B cell (primary cell): ENCODE data around the gene TWNK. TPM values are rescaled to one million over a fixed set of nuclear protein-coding genes. Genes with fewer than 3 reads are reported as not detected.
A peak's percentile ranks its signal among the peaks of the same experiment; 100 is the strongest.

Source experiments
- ATAC-seq: fragments of 200-7000 bp; cut with Tn5 transposase; one replicate; pipeline ENCODE4 v1.10.0; 2021; ENCODE audit warnings: low read depth, mild to moderate bottlenecking, moderate number of reproducible peaks, moderate library complexity
- CTCF ChIA-PET: fragments of 350-600 bp; sonication (Branson Sonifier 250); formaldehyde crosslinking; loops from one replicate; lab custom pipeline; 2021; ENCODE audit warnings: antibody characterized with exemption, inconsistent platforms; lab: Charles Lee
- POLR2A ChIA-PET: fragments of 350-600 bp; sonication (Branson Sonifier 250); formaldehyde crosslinking; loops from one replicate; lab custom pipeline; 2021; ENCODE audit warnings: antibody characterized with exemption; lab: Charles Lee
- DNase-seq: peaks from one replicate; pipeline ENCODE4 v3.0.0; 2013
- H2AFZ ChIP-seq: 2 replicates; pipeline ENCODE4 v1.6.1; 2012; ENCODE audit warnings: mild to moderate bottlenecking, low read depth, low read length; ENCODE audit not compliant: insufficient read depth, poor library complexity, severe bottlenecking
- H3K27ac ChIP-seq, 2 donors: 1 replicate in 1 of 2; 2 replicates in 1 of 2; pipeline ENCODE4 v1.5.1; 2012 to 2013; ENCODE audit warnings: low read length in 2 of 2, mild to moderate bottlenecking in 2 of 2, moderate library complexity in 1 of 2
- H3K27me3 ChIP-seq, 4 experiments: fragments of 200-600 bp in 1 of 4; sonication (generic) in 1 of 4; replicated peaks in 1 of 4; 1 replicate in 2 of 4; 2 replicates in 2 of 4; pipeline versions ENCODE4 v1.6.1 to v1.7.0; 2013 to 2016; ENCODE audit warnings: low read length in 3 of 4, mild to moderate bottlenecking in 2 of 4, mixed read lengths in 1 of 4, moderate library complexity in 1 of 4; ENCODE audit not compliant: insufficient read depth in 4 of 4, control insufficient read depth in 3 of 4; ENCODE audit errors: control extremely low read depth in 1 of 4
- H3K36me3 ChIP-seq, 2 experiments: replicated peaks in 1 of 2; 1 replicate in 1 of 2; 2 replicates in 1 of 2; pipeline versions ENCODE4 v1.6.1 to v1.7.1; 2013; ENCODE audit warnings: low read length in 1 of 2; ENCODE audit not compliant: insufficient read depth in 2 of 2, control insufficient read depth in 1 of 2; ENCODE audit errors: control extremely low read depth in 1 of 2, extremely low read depth in 1 of 2
- H3K4me1 ChIP-seq, 2 donors: fragments of 200-600 bp in 1 of 2; sonication (generic) in 1 of 2; 1 replicate in 1 of 2; 2 replicates in 1 of 2; pipeline versions ENCODE4 v1.5.1 to v1.6.1; 2013 to 2017; ENCODE audit warnings: low read length in 2 of 2; ENCODE audit not compliant: control insufficient read depth in 2 of 2, insufficient read depth in 2 of 2
- H3K4me2 ChIP-seq: replicated peaks from 2 replicates; pipeline ENCODE3; 2012; ENCODE audit warnings: mild to moderate bottlenecking, low read depth, low read length; ENCODE audit not compliant: poor library complexity, severe bottlenecking
- H3K4me3 ChIP-seq, 5 experiments: fragments of 200-600 bp in 1 of 5; sonication (generic) in 1 of 5; 1 replicate in 3 of 5; 2 replicates in 2 of 5; pipeline versions ENCODE4 v1.5.1 to v1.7.0; 2011 to 2016; ENCODE audit warnings: low read length in 4 of 5, mild to moderate bottlenecking in 4 of 5, low read depth in 2 of 5, control low read depth in 1 of 5, moderate library complexity in 1 of 5; ENCODE audit not compliant: insufficient read depth in 1 of 5; ENCODE audit errors: control extremely low read depth in 1 of 5, extremely low read depth in 1 of 5
- H3K79me2 ChIP-seq: fragments of 200-600 bp; sonication (generic); one replicate; pipeline ENCODE4 v1.6.0; 2016; ENCODE audit warnings: low read length; ENCODE audit not compliant: control insufficient read depth, insufficient read depth
- H3K9ac ChIP-seq: fragments of 200-600 bp; sonication (generic); 2 replicates; pipeline ENCODE4 v1.6.1; 2017; ENCODE audit warnings: mild to moderate bottlenecking, low read length, moderate library complexity
- H3K9me3 ChIP-seq, 3 donors: one replicate each; pipeline versions ENCODE4 v1.6.1 to v1.7.1; 2013; ENCODE audit warnings: low read length in 2 of 3; ENCODE audit not compliant: control insufficient read depth in 2 of 3, insufficient read depth in 1 of 3; ENCODE audit errors: control extremely low read depth in 1 of 3
- H4K20me1 ChIP-seq: 2 replicates; pipeline ENCODE4 v1.6.0; 2012; ENCODE audit warnings: mild to moderate bottlenecking, low read length; ENCODE audit not compliant: insufficient read depth, control insufficient read depth, poor library complexity, severe bottlenecking
- H3K27ac Mint-ChIP-seq: one replicate; pipeline ENCODE4 v1.8.0; 2021; ENCODE audit warnings: mixed read lengths
- H3K27me3 Mint-ChIP-seq: one replicate; pipeline ENCODE4 v1.8.0; 2021; ENCODE audit warnings: mixed read lengths
- H3K4me1 Mint-ChIP-seq: one replicate; pipeline ENCODE4 v1.8.0; 2021; ENCODE audit warnings: mixed read lengths
- H3K4me3 Mint-ChIP-seq: one replicate; pipeline ENCODE4 v1.8.0; 2021; ENCODE audit warnings: mixed read lengths
- H3K9me3 Mint-ChIP-seq: one replicate; pipeline ENCODE4 v1.8.0; 2022; ENCODE audit warnings: mixed read lengths; ENCODE audit not compliant: insufficient read depth
- CTCF ChIP-seq: fragments of 200-600 bp; IDR thresholded peaks from one replicate; pipeline ENCODE4 v1.8.0; 2022; ENCODE audit warnings: antibody characterized with exemption, mild to moderate bottlenecking
- EZH2 ChIP-seq: IDR thresholded peaks from 2 replicates; pipeline ENCODE4 v1.6.1; 2012; ENCODE audit warnings: borderline replicate concordance, low read depth, mild to moderate bottlenecking, moderate library complexity, low read length; ENCODE audit not compliant: insufficient read depth, poor library complexity, severe bottlenecking
- WGBS: methylation state at CpG from one replicate; pipeline ENCODE4 v1.1.5; 2013; ENCODE audit warnings: missing lambda C conversion rate; ENCODE audit not compliant: insufficient coverage; 5-methylcytosine and 5-hydroxymethylcytosine counted together
- intact Hi-C: fragments of 100-400 bp; cut with micrococcal nuclease; formaldehyde crosslinking; loops from one replicate; pipeline ENCODE4 v1.10.0; 2022
- polyA plus RNA-seq: library from polyadenylated mRNA; depleted of rRNA; stranded (reverse); fragments of >200 nt; gene quantifications from 2 replicates; pipeline ENCODE4 v1.2.3, GENCODE V29; 2012
- total RNA-seq, 2 donors: library from RNA; stranded (reverse); fragments of 120-200 nt in 1 of 2; gene quantifications; 1 replicate in 1 of 2; 2 replicates in 1 of 2; pipeline versions ENCODE4 v1.2.3 to v1.2.4, GENCODE V29; 2013 to 2022

The TWNK gene
- total and polyA plus RNA-seq, 2 donors (not counting 1 experiment from before 2014, with no cell fraction given), result 7.2 to 11.8 TPM

GRCh38 chr10:101032637-101033224 lies 45.4 kb downstream of the TWNK start:
- ChIA-PET CTCF (interaction anchor here (0.8 to 6.4 kb wide), 7 partner anchors 9 to 65 kb away, joined by 3 to 72 read pairs (median 8); partner anchors contain the start of gene KAZALD1), POLR2A (interaction anchor here (0.6 to 2.1 kb wide), 6 partner anchors 9 to 1473 kb away, joined by 3 to 13 read pairs (median 6); no protein-coding TSS in a partner anchor)
- intact Hi-C loops, result loop anchor here (1.0 kb wide), 2 partner anchors 9 to 28 kb away; no protein-coding TSS in a partner anchor
- Histone ChIP-seq H3K4me3 (peak overlapping the region; percentile 32 to 96 (median 79)), H2AFZ (peak overlapping the region; percentile 77), H3K9me3 (peaks cover 0 to 2% (median 0%) of the 10 kb centered on the region in 3 donors), H3K9ac (peak overlapping the region; percentile 78), H4K20me1 (peaks cover 4% of the 10 kb centered on the region), H3K27ac (peak overlapping the region; percentile 2 to 65), H3K4me1 (peaks cover 14 to 26% of the 10 kb centered on the region in 2 donors), H3K36me3 (peaks cover 0 to 10% of the 10 kb centered on the region in 2 experiments), H3K79me2 (no peaks in the 10 kb centered on the region), H3K4me2 (peak overlapping the region; percentile 92), H3K27me3 (peaks cover 0 to 24% (median 12%) of the 10 kb centered on the region in 4 experiments)
- H3K4me3 Mint-ChIP-seq, result peak overlapping the region; percentile 88
- DNase-seq (no peak), ATAC-seq (peak; percentile 1)
- peaks cover 12% of the 10 kb centered on the region for H3K27me3 Mint-ChIP-seq
- peak overlapping the region; percentile 83 for H3K27ac Mint-ChIP-seq
- TF ChIP-seq CTCF (no peak), EZH2 (no peak)
- H3K9me3 Mint-ChIP-seq, result no peaks in the 10 kb centered on the region
- 15% methylated on average over 6 of the region's 6 CpGs for WGBS
- H3K4me1 Mint-ChIP-seq, result peaks cover 19% of the 10 kb centered on the region

GRCh38 chr10:101033276-101033675 lies 45.9 kb downstream of the TWNK start:
- no peak overlapping the region for H3K27ac Mint-ChIP-seq
- peaks cover 14 to 26% of the 10 kb centered on the region in 2 donors for H3K4me1 ChIP-seq
- peaks cover 0 to 14% of the 10 kb centered on the region in 2 experiments for H3K36me3 ChIP-seq
- no peak overlapping the region for H2AFZ ChIP-seq
- WGBS, result no CpG with 5 or more reads among the region's 3 CpGs
- peaks cover 8% of the 10 kb centered on the region for H3K27me3 Mint-ChIP-seq
- H3K9me3 Mint-ChIP-seq, result no peaks in the 10 kb centered on the region
- CTCF ChIA-PET, result interaction anchor here (6.4 kb wide), 1 partner anchor 8 kb away, joined by 72 read pairs; no protein-coding TSS in a partner anchor
- H3K27me3 ChIP-seq, result peaks cover 0 to 19% (median 9%) of the 10 kb centered on the region in 4 experiments
- H4K20me1 ChIP-seq, result peaks cover 4% of the 10 kb centered on the region
- no peak overlapping the region for H3K9ac ChIP-seq
- H3K4me1 Mint-ChIP-seq, result peaks cover 19% of the 10 kb centered on the region
- ATAC-seq (no peak), DNase-seq (peak; percentile 4)
- peak overlapping the region; percentile 88 for H3K4me3 Mint-ChIP-seq
- H3K9me3 ChIP-seq, result peaks cover 0 to 2% (median 0%) of the 10 kb centered on the region in 3 donors
- TF ChIP-seq EZH2 (no peak), CTCF (no peak)
- no peak overlapping the region for H3K4me3 ChIP-seq
- H3K27ac ChIP-seq, result no peak overlapping the region
- no peak overlapping the region for H3K4me2 ChIP-seq
- intact Hi-C loops, result no loop called here
- no peaks in the 10 kb centered on the region for H3K79me2 ChIP-seq
- POLR2A ChIA-PET, result no interaction called here
